Prostate gland (tissue), 2 donors: ENCODE results near the gene MED1. TPM values are rescaled to one million over a fixed set of nuclear protein-coding genes. Genes with fewer than 3 reads are reported as not detected.

ENCODE experiments used
- DNase-seq: peaks from one replicate; pipeline ENCODE4 v3.0.0-alpha.2; 2019; ENCODE audit warnings: low spot score
- H3K27ac ChIP-seq, 2 donors: fragments of 200-600 bp; sonication (generic); 2 replicates each; pipeline ENCODE4 v1.5.1; 2017 to 2019
- H3K27me3 ChIP-seq: fragments of 200-600 bp; sonication (generic); replicated peaks from 2 replicates; pipeline ENCODE4 v1.5.1; 2019; ENCODE audit not compliant: insufficient read depth
- H3K36me3 ChIP-seq, 2 donors: fragments of 200-600 bp; sonication (generic); 1 replicate in 1 of 2; 2 replicates in 1 of 2; pipeline versions ENCODE4 v1.5.1 to v1.8.1; 2017 to 2019
- H3K4me1 ChIP-seq: fragments of 200-600 bp; sonication (generic); replicated peaks from 2 replicates; pipeline ENCODE4 v1.5.1; 2019
- H3K4me3 ChIP-seq, 2 donors: fragments of 200-600 bp; sonication (generic); 2 replicates each; pipeline ENCODE4 v1.5.1; 2017 to 2019
- H3K9me3 ChIP-seq: fragments of 200-600 bp; sonication (generic); 2 replicates; pipeline ENCODE4 v1.5.1; 2017
- POLR2A ChIP-seq: fragments of 450-650 bp; IDR thresholded peaks from one replicate; pipeline ENCODE4 v1.6.1; 2016; ENCODE audit warnings: antibody characterized with exemption, mild to moderate bottlenecking
- POLR2AphosphoS5 ChIP-seq: sonication (generic); formaldehyde crosslinking; IDR thresholded peaks from one replicate; pipeline ENCODE4 v1.6.1; 2017; ENCODE audit warnings: antibody characterized with exemption
- WGBS: methylation state at CpG from one replicate; pipeline ENCODE4 v1.1.5; 2018; 5-methylcytosine and 5-hydroxymethylcytosine counted together
- intact Hi-C: fragments of 100-400 bp; cut with DNase I; formaldehyde crosslinking; loops from one replicate; pipeline ENCODE4 v1.14.2; 2022
- total RNA-seq, 2 donors: library from RNA; depleted of rRNA; stranded (reverse); fragments of >200 nt; gene quantifications; one replicate each; pipeline ENCODE4 v1.1.0, GENCODE V29; 2016
- TF ChIP-seq, protein P1 (sequence below), 4 experiments: fragments of 200-600 bp in 2 of 4; fragments of 450-650 bp in 2 of 4; sonication (generic) in 2 of 4; IDR thresholded peaks; 1 replicate in 3 of 4; 2 replicates in 1 of 4; pipeline ENCODE4 v1.5.1; 2016 to 2019; ENCODE audit warnings: antibody characterized with exemption in 4 of 4, mild to moderate bottlenecking in 2 of 4, moderate library complexity in 2 of 4

The MED1 gene
- total RNA-seq, 2 donors from 2014 or later = 22.9 to 39.7 TPM

DNA sequence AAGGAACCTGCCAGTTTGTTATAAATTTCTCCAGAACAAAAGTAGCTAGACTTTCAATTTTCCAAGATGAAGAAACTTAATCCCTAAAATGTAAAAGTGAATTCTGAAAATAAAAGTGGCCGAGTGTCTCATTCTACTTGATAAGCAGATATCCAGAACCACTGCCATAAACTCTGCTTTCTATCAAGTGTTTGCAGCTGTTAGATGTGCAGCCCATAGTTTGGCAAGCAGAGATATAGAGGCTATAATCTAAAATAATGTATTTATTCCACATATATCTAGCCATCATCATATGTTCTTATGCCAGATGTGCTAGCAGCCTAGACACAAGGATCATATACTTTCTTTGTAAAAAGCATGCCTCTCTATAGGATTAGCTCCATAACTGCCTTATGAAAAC lies 34.9 kb downstream of the MED1 start:
- intact Hi-C loops = no loop called here
- TF ChIP-seq POLR2AphosphoS5 = no peak
- no peak for TF ChIP-seq POLR2A
- TF ChIP-seq, protein P1, sequence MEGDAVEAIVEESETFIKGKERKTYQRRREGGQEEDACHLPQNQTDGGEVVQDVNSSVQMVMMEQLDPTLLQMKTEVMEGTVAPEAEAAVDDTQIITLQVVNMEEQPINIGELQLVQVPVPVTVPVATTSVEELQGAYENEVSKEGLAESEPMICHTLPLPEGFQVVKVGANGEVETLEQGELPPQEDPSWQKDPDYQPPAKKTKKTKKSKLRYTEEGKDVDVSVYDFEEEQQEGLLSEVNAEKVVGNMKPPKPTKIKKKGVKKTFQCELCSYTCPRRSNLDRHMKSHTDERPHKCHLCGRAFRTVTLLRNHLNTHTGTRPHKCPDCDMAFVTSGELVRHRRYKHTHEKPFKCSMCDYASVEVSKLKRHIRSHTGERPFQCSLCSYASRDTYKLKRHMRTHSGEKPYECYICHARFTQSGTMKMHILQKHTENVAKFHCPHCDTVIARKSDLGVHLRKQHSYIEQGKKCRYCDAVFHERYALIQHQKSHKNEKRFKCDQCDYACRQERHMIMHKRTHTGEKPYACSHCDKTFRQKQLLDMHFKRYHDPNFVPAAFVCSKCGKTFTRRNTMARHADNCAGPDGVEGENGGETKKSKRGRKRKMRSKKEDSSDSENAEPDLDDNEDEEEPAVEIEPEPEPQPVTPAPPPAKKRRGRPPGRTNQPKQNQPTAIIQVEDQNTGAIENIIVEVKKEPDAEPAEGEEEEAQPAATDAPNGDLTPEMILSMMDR (IDR thresholded peaks at IDR 0.05) = no peak
- 85% methylated on average over 1 of the region's 1 CpG for WGBS
- H3K9me3 ChIP-seq = no peaks in the 10 kb centered on the region
- no peak overlapping the region for H3K4me3 ChIP-seq
- peaks cover 8 to 18% of the 10 kb centered on the region in 2 donors for H3K36me3 ChIP-seq
- H3K27me3 ChIP-seq = no peaks in the 10 kb centered on the region
- no peaks in the 10 kb centered on the region for H3K4me1 ChIP-seq
- DNase-seq = no peak
- H3K27ac ChIP-seq = no peak overlapping the region

DNA sequence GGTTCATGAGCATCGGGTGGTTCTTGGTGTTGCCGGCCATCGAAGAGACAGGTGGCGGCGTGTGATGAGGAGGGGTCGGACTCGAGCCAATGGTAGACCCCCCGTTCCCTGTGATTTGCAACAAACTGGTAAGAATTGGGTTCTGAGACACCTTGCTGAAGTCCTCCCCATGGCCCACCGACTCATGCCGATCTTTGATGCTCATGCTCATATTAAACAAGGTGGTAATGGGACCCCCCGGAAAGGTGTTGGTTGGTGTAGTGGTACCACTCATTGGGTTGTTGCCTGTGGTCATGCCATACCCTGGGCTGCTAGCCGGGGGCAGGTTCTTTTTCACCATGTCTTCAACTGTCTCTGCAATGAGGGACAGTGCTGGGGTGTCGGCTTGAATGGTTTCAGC lies 40.8 kb downstream of the MED1 start:
- no peaks in the 10 kb centered on the region for H3K27me3 ChIP-seq
- peaks cover 5 to 23% of the 10 kb centered on the region in 2 donors for H3K36me3 ChIP-seq
- no peaks in the 10 kb centered on the region for H3K9me3 ChIP-seq
- H3K4me1 ChIP-seq = no peaks in the 10 kb centered on the region
- no peak for DNase-seq
- TF ChIP-seq, protein P1 (IDR thresholded peaks at IDR 0.05) = no peak
- TF ChIP-seq POLR2A (no peak), POLR2AphosphoS5 (no peak)
- no peak overlapping the region for H3K4me3 ChIP-seq
- intact Hi-C loops = no loop called here
- no peak overlapping the region for H3K27ac ChIP-seq
- WGBS = 94% methylated on average over 13 of the region's 13 CpGs

DNA sequence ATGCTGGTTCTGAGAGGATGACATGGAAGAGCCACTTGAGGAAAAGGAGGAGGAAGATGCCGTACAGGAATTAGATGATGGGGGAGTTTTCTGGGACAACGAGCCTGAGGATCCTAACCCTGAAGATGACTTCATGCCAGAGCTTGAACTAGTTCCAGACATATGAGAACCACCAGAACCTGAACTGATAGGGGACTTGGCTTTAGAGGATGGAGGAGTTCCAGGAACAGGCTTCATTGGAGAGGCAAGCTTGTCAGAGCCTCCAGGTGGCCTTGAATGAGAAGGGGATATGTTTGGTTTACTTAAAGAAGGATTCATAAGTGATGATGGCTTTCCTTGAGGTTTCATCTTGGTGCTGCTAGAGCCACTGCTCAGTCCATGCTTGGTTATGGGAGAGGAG lies 42.7 kb downstream of the MED1 start:
- Histone ChIP-seq H3K27me3 (no peaks in the 10 kb centered on the region), H3K4me1 (no peaks in the 10 kb centered on the region), H3K4me3 (no peak overlapping the region), H3K27ac (no peak overlapping the region), H3K9me3 (no peaks in the 10 kb centered on the region), H3K36me3 (peaks cover 2 to 16% of the 10 kb centered on the region in 2 donors)
- WGBS = 73% methylated on average over 2 of the region's 2 CpGs
- intact Hi-C loops = no loop called here
- TF ChIP-seq, protein P1 (IDR thresholded peaks at IDR 0.05) = no peak
- TF ChIP-seq POLR2A (no peak), POLR2AphosphoS5 (no peak)
- DNase-seq = no peak

DNA sequence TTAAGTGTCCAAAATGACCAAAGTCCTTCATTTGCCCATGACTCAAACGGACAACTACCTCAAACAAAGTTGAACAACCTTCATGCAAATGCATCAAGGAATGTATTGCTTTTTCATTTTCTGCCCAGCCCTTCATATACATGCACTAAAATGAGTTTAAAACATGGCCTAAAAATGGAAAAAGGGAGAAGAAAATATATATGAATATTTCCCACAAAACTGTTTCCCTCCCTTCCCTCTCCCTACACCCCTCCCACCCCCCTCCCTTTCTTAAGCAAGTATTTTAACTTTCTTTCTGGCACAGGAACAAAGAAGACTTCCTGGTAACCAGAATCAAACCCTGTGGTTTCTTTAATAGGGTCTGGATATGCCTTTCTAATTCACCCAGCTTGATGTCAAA lies 44.1 kb downstream of the MED1 start:
- peaks cover 0 to 16% of the 10 kb centered on the region in 2 donors for H3K36me3 ChIP-seq

GRCh38 chr17:39405436-39405835 lies 45.6 kb downstream of the MED1 start:
- Histone ChIP-seq H3K36me3 (peaks cover 0 to 14% of the 10 kb centered on the region in 2 donors), H3K27me3 (no peaks in the 10 kb centered on the region), H3K4me3 (no peak overlapping the region), H3K9me3 (no peaks in the 10 kb centered on the region), H3K27ac (no peak overlapping the region), H3K4me1 (no peaks in the 10 kb centered on the region)
- intact Hi-C loops = no loop called here
- DNase-seq = no peak
- TF ChIP-seq POLR2A = no peak
- TF ChIP-seq POLR2AphosphoS5 = no peak
- TF ChIP-seq, protein P1 (IDR thresholded peaks at IDR 0.05) = no peak
- 32% methylated on average over 1 of the region's 1 CpG for WGBS

More for the DNA sequence above, 44.1 kb downstream of the MED1 start:
- H3K27ac ChIP-seq = no peak overlapping the region
- H3K4me3 ChIP-seq = no peak overlapping the region
- 70% methylated on average over 1 of the region's 1 CpG for WGBS
- DNase-seq = no peak
- no peaks in the 10 kb centered on the region for H3K27me3 ChIP-seq
- TF ChIP-seq POLR2AphosphoS5 (no peak), POLR2A (no peak)
- TF ChIP-seq, protein P1 (IDR thresholded peaks at IDR 0.05) = no peak
- intact Hi-C loops = no loop called here
- H3K4me1 ChIP-seq = no peaks in the 10 kb centered on the region
- H3K9me3 ChIP-seq = no peaks in the 10 kb centered on the region
